Fibroblast of lung (primary cell): ENCODE measurements around the gene RRBP1. TPM values are rescaled to one million over a fixed set of nuclear protein-coding genes. Genes with fewer than 3 reads are reported as not detected.
A peak's percentile ranks its signal among the peaks of the same experiment; 100 is the strongest.

Experiments
- DNase-seq, 2 donors: peaks; one replicate each; pipeline versions ENCODE4 v3.0.0 to v3.0.0-alpha.2; 2010; ENCODE audit warnings: low read depth in 2 of 2
- H2AFZ ChIP-seq: 2 replicates; pipeline ENCODE4 v1.5.1; 2012; ENCODE audit warnings: low read length, control low read depth, inconsistent platforms
- H3K27ac ChIP-seq: 2 replicates; pipeline ENCODE4 v1.5.1; 2011; ENCODE audit warnings: low read length, control low read depth; ENCODE audit not compliant: insufficient read depth
- H3K27me3 ChIP-seq: 2 replicates; pipeline ENCODE4 v1.5.1; 2011; ENCODE audit warnings: mild to moderate bottlenecking, low read length; ENCODE audit not compliant: control insufficient read depth, insufficient read depth
- H3K36me3 ChIP-seq: 2 replicates; pipeline ENCODE4 v1.5.1; 2011; ENCODE audit warnings: low read length; ENCODE audit not compliant: control insufficient read depth, insufficient read depth
- H3K4me1 ChIP-seq: 2 replicates; pipeline ENCODE4 v1.5.1; 2011; ENCODE audit warnings: low read length; ENCODE audit not compliant: control insufficient read depth, insufficient read depth; ENCODE audit errors: extremely low read depth
- H3K4me2 ChIP-seq: 2 replicates; pipeline ENCODE4 v1.5.1; 2011; ENCODE audit warnings: low read length, control low read depth; ENCODE audit not compliant: insufficient read depth; ENCODE audit errors: extremely low read depth
- H3K4me3 ChIP-seq, 4 experiments: fragments of 200-600 bp in 1 of 4; sonication (generic) in 1 of 4; replicated peaks in 1 of 4; 2 replicates each; pipeline ENCODE4 v1.5.1; 2011 to 2016; ENCODE audit warnings: low read length in 4 of 4, low read depth in 3 of 4, mild to moderate bottlenecking in 3 of 4, control low read depth in 2 of 4, inconsistent platforms in 1 of 4, mixed read lengths in 1 of 4; ENCODE audit not compliant: insufficient read depth in 1 of 4; ENCODE audit errors: control extremely low read depth in 1 of 4
- H3K79me2 ChIP-seq: 2 replicates; pipeline ENCODE4 v1.5.1; 2012; ENCODE audit warnings: mild to moderate bottlenecking, low read length, inconsistent platforms; ENCODE audit not compliant: control insufficient read depth, insufficient read depth
- H3K9ac ChIP-seq: 2 replicates; pipeline ENCODE4 v1.5.1; 2011; ENCODE audit warnings: mild to moderate bottlenecking, low read length, control low read depth; ENCODE audit not compliant: insufficient read depth
- H3K9me3 ChIP-seq: 2 replicates; pipeline ENCODE4 v1.5.1; 2012; ENCODE audit warnings: low read depth, low read length; ENCODE audit not compliant: control insufficient read depth, insufficient read depth
- H4K20me1 ChIP-seq: 2 replicates; pipeline ENCODE4 v1.5.1; 2011; ENCODE audit warnings: low read length; ENCODE audit not compliant: control insufficient read depth, insufficient read depth; ENCODE audit errors: extremely low read depth
- EZH2 ChIP-seq: IDR thresholded peaks from 2 replicates; pipeline ENCODE4 v1.5.1; 2012; ENCODE audit warnings: low read length, control low read depth, mild to moderate bottlenecking; ENCODE audit errors: missing control alignments
- polyA plus RNA-seq, 2 donors: library from polyadenylated mRNA; depleted of rRNA in 1 of 2; stranded (reverse) in 1 of 2; unstranded in 1 of 2; fragments of >200 nt; gene quantifications; 2 replicates each; pipeline ENCODE4 v1.2.1, GENCODE V29; 2011 to 2012; ENCODE audit warnings: missing spikeins in 1 of 2
- total RNA-seq: library from RNA; depleted of rRNA; stranded (reverse); fragments of >200 nt; gene quantifications from 2 replicates; pipeline ENCODE4 v1.2.1, GENCODE V29; 2014
- TF ChIP-seq, protein P1 (sequence below), 2 donors: IDR thresholded peaks in 1 of 2; conservative IDR thresholded peaks in 1 of 2; 1 replicate in 1 of 2; 2 replicates in 1 of 2; pipeline ENCODE4 v1.5.1; 2011 to 2012; ENCODE audit warnings: low read length in 2 of 2, control low read depth in 1 of 2, inconsistent platforms in 1 of 2, low read depth in 1 of 2, mild to moderate bottlenecking in 1 of 2

Gene RRBP1
- total and polyA plus RNA-seq, 2 donors (not counting 1 experiment from before 2014, with no cell fraction given) = 169 to 233 TPM

DNA sequence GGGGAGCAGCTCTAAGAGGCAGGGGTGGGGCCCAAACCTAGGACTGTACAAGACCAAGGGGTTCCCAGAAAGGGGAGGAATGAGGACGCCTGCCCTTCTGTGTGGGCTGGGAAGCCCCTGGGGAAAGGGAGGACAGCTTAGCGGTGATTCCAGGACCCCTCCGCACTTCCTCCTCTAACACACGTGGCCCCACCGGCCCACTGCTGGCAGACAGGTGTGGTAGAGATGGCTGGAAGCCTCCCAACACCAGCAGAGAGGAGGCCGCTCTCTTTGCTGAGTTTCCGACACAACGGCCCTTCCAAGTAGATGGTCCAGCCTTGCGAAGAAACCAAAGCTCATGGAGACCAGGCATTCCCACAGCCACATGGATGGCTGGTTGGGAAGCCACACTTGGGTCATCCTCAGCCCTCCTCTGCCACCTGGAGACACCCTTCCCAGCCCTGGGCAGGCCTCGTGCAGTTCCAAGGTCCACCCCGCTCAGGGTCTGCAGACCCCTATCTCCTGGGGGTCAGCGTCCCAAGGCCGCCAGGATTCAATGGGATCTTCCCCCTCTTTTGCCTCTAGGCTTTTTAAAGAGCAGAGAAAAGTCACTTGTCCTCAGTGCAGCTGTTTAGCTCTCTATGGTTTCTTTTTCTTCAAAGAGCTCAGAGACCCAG is 43.9 kb downstream of the RRBP1 start:
- Histone ChIP-seq H2AFZ (no peak overlapping the region), H3K4me2 (no peak overlapping the region), H4K20me1 (peaks cover 4% of the 10 kb centered on the region), H3K27ac (no peak overlapping the region), H3K9me3 (no peaks in the 10 kb centered on the region), H3K4me3 (no peak overlapping the region), H3K79me2 (peaks cover 62% of the 10 kb centered on the region), H3K9ac (no peak overlapping the region), H3K36me3 (peaks cover 67% of the 10 kb centered on the region), H3K4me1 (peaks cover 23% of the 10 kb centered on the region), H3K27me3 (no peaks in the 10 kb centered on the region)
- no peak for TF ChIP-seq EZH2
- TF ChIP-seq, protein P1, sequence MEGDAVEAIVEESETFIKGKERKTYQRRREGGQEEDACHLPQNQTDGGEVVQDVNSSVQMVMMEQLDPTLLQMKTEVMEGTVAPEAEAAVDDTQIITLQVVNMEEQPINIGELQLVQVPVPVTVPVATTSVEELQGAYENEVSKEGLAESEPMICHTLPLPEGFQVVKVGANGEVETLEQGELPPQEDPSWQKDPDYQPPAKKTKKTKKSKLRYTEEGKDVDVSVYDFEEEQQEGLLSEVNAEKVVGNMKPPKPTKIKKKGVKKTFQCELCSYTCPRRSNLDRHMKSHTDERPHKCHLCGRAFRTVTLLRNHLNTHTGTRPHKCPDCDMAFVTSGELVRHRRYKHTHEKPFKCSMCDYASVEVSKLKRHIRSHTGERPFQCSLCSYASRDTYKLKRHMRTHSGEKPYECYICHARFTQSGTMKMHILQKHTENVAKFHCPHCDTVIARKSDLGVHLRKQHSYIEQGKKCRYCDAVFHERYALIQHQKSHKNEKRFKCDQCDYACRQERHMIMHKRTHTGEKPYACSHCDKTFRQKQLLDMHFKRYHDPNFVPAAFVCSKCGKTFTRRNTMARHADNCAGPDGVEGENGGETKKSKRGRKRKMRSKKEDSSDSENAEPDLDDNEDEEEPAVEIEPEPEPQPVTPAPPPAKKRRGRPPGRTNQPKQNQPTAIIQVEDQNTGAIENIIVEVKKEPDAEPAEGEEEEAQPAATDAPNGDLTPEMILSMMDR (conservative IDR thresholded peaks at IDR 0.05 in 1 of 2, IDR thresholded peaks at IDR 0.05 in 1 of 2; ENCODE audit: low read depth in 1 of 2, low read length in 2 of 2) = no peak
- no peak for DNase-seq

DNA sequence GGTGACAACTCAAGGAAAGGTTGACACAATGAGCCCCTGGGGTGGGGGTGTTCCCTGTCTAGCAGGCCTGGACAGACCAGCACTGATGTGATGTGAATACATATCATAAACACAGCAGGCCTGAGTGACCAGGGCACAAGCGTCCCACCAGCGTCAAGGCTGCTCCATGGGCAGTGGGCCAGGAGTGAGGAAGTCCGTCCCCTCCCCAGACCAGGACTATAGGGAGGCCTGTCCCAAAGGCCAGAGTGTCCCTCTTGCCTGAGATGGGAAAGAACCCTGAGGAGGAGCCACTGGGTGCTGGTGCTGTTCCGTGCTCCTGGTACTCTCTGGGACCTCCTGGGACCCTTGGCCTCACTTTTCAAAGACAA is 44.6 kb downstream of the RRBP1 start:
- Histone ChIP-seq H3K9ac (no peak overlapping the region), H3K4me1 (peaks cover 23% of the 10 kb centered on the region), H3K4me2 (no peak overlapping the region), H3K36me3 (peaks cover 64% of the 10 kb centered on the region), H3K9me3 (no peaks in the 10 kb centered on the region), H3K79me2 (peaks cover 55% of the 10 kb centered on the region), H2AFZ (no peak overlapping the region), H3K27me3 (no peaks in the 10 kb centered on the region), H3K27ac (peak overlapping the region; percentile 35), H3K4me3 (no peak overlapping the region), H4K20me1 (peaks cover 4% of the 10 kb centered on the region)
- no peak for DNase-seq
- TF ChIP-seq, protein P1 (conservative IDR thresholded peaks at IDR 0.05 in 1 of 2, IDR thresholded peaks at IDR 0.05 in 1 of 2; ENCODE audit: low read depth in 1 of 2, low read length in 2 of 2) = no peak
- no peak for TF ChIP-seq EZH2

DNA sequence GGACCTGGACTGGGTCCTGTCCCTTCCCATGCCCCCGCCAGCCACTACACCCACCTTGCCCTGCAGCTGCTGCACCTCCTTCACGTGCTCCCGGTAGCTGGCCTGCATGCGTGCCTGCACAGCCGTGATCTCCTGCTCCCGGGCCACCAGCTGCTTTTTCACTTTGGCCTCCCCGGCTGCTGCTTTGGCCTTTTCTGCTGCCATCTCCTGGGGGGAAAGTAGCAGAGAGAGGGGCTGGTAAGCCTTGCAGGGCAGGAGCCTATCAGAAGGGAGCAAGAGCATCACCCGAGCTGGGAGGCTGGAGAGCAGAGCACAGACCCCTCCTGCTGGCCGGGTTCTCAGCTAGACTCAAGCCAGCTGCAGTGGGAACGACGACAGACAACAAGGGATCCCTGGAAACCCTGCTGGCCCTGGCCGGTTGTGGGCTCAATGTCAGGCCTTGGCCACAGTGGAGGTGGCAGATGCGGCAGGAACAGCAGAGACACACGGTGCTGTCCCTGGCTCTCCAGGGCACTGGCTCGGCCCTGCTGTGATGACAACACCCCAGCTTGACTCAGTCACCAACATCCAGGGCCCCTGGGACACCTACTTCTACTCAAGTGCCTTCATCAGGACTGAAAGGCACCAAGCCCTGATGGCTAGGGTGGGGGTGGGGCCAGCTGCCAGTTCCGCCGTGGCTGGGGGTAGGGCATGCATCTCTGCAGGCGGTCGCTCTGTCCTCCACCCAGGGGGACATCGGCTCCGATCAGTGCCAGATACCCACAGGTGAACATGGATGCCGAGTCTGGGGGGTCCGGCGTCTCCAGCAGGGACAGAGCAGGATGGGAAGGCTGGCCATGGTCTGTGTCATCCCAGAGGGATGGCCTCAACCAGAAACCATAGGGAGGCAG is 45.3 kb downstream of the RRBP1 start:
- Histone ChIP-seq H3K4me1 (peaks cover 23% of the 10 kb centered on the region), H3K27ac (peak overlapping the region; percentile 41), H3K9me3 (no peaks in the 10 kb centered on the region), H3K4me3 (no peak overlapping the region), H3K79me2 (peaks cover 48% of the 10 kb centered on the region), H3K27me3 (no peaks in the 10 kb centered on the region), H4K20me1 (peaks cover 4% of the 10 kb centered on the region), H3K36me3 (peaks cover 63% of the 10 kb centered on the region), H2AFZ (no peak overlapping the region), H3K9ac (no peak overlapping the region), H3K4me2 (no peak overlapping the region)
- TF ChIP-seq EZH2 = no peak
- TF ChIP-seq, protein P1 (conservative IDR thresholded peaks at IDR 0.05 in 1 of 2, IDR thresholded peaks at IDR 0.05 in 1 of 2; ENCODE audit: low read depth in 1 of 2, low read length in 2 of 2) = peak in 1 of 2 donors; percentile 21
- no peak for DNase-seq
